ENCODE results near the gene GRK4.

DNA sequence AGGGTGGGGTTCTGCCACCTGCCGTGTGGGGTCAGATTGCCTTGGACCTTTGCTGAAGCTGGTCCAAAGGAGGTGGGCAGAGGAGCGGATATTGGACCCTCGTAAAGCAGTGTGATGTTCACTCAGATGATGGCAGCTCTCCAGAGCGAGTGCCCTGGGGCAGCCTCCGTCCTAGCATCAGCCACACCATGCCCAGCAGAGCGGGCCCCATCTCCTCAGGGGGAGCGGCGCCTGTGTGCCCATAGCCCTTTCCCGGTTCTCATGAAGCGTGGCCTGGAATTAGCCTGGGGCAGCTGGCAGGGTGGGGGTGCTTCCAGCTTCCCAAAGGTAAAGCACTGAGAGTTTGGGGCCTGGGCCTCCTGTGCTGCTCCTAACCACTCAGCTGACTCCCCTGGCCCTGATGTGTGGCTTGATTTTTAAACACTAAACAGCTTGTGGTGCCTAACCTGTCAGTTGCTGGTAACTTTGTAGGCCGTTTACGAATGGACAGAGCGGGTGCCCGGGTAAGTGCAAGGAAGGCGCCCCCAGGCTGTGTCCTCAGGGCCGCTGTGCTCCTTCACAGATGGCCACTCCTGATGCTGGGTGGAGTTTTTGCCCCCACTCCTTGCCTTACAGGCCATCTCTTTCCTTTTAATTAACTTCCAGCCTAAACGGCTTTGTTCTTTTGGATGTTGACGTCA, 36.2 kb upstream of the GRK4 start:
- TF ChIP-seq POLR2A (IDR thresholded peaks at IDR 0.05) (no peak), CTCF (IDR thresholded peaks at IDR 0.05) (no peak)

Measured in heart left ventricle (tissue), 13 donors.